ENCODE results near the gene YAP1. TPM values are rescaled to one million over a fixed set of nuclear protein-coding genes. Genes with fewer than 3 reads are reported as not detected.
A peak's percentile ranks its signal among the peaks of the same experiment; 100 is the strongest.

Gene YAP1
- total RNA-seq, 4 donors from 2014 or later: 226 to 310 (median 252) TPM

- Histone ChIP-seq H3K27me3 (no peaks in the 10 kb centered on the region), H3K36me3 (no peaks in the 10 kb centered on the region), H3K4me3 (peak overlapping the region; percentile 54), H3K27ac (peak overlapping the region; percentile 94), H3K9me3 (no peaks in the 10 kb centered on the region), H3K4me1 (peaks cover 33% of the 10 kb centered on the region)
- peak; percentile 83 to 90 for DNase-seq (ENCODE audit: low spot score in 2 of 2)
- TF ChIP-seq EP300 (IDR thresholded peaks at IDR 0.05) (no peak), POLR2AphosphoS5 (IDR thresholded peaks at IDR 0.05) (peak in 2 of 3 donors; percentile 13 to 17), POLR2A (IDR thresholded peaks at IDR 0.05) (no peak), CTCF (IDR thresholded peaks at IDR 0.05) (peak in 1 of 2 donors; percentile 61)
- WGBS: 10% methylated on average over 29 of the region's 39 CpGs
These were observed 158.1 kb downstream of the YAP1 start for GRCh38 chr11:102268083-102268984.

GRCh38 chr11:102268985-102269470, 158.8 kb downstream of the YAP1 start:
- H3K4me3 ChIP-seq: peak overlapping the region; percentile 54
- H3K27me3 ChIP-seq: no peaks in the 10 kb centered on the region
- H3K4me1 ChIP-seq: peaks cover 33% of the 10 kb centered on the region
- DNase-seq (ENCODE audit: low spot score in 2 of 2): no peak
- no peaks in the 10 kb centered on the region for H3K9me3 ChIP-seq
- H3K27ac ChIP-seq: peak overlapping the region; percentile 94
- WGBS: 13% methylated on average over 6 of the region's 6 CpGs
- H3K36me3 ChIP-seq: no peaks in the 10 kb centered on the region
- TF ChIP-seq EP300 (IDR thresholded peaks at IDR 0.05): no peak
- TF ChIP-seq POLR2AphosphoS5 (IDR thresholded peaks at IDR 0.05): no peak
- no peak for TF ChIP-seq POLR2A (IDR thresholded peaks at IDR 0.05)
- TF ChIP-seq CTCF (IDR thresholded peaks at IDR 0.05): no peak

- no peak overlapping the region for H3K4me3 ChIP-seq
- DNase-seq (ENCODE audit: low spot score in 2 of 2): no peak
- H3K27me3 ChIP-seq: no peaks in the 10 kb centered on the region
- TF ChIP-seq EP300 (IDR thresholded peaks at IDR 0.05) (no peak), CTCF (IDR thresholded peaks at IDR 0.05) (no peak)
- no peaks in the 10 kb centered on the region for H3K9me3 ChIP-seq
- 50% methylated on average over 2 of the region's 2 CpGs for WGBS
- no peaks in the 10 kb centered on the region for H3K36me3 ChIP-seq
- peaks cover 33% of the 10 kb centered on the region for H3K4me1 ChIP-seq
- H3K27ac ChIP-seq: peak overlapping the region; percentile 37
These were observed 159.7 kb downstream of the YAP1 start for GRCh38 chr11:102269927-102270326.

GRCh38 chr11:102272047-102272824, 162.0 kb downstream of the YAP1 start:
- Histone ChIP-seq H3K9me3 (no peaks in the 10 kb centered on the region), H3K36me3 (no peaks in the 10 kb centered on the region), H3K4me1 (peaks cover 46% of the 10 kb centered on the region), H3K27ac (no peak overlapping the region), H3K27me3 (no peaks in the 10 kb centered on the region), H3K4me3 (no peak overlapping the region)
- WGBS: 81% methylated on average over 10 of the region's 10 CpGs
- TF ChIP-seq POLR2AphosphoS5 (IDR thresholded peaks at IDR 0.05) (no peak), EP300 (IDR thresholded peaks at IDR 0.05) (no peak), POLR2A (IDR thresholded peaks at IDR 0.05) (no peak), CTCF (IDR thresholded peaks at IDR 0.05) (no peak)
- DNase-seq (ENCODE audit: low spot score in 2 of 2): no peak

GRCh38 chr11:102274628-102275027, 164.4 kb downstream of the YAP1 start:
- H3K4me1 ChIP-seq: peaks cover 31% of the 10 kb centered on the region
- no peak for DNase-seq (ENCODE audit: low spot score in 2 of 2)

More at GRCh38 chr11:102274628-102275027, 164.4 kb downstream of the YAP1 start:
- no peak overlapping the region for H3K27ac ChIP-seq
- no peak overlapping the region for H3K4me3 ChIP-seq
- H3K9me3 ChIP-seq: no peaks in the 10 kb centered on the region
- no peaks in the 10 kb centered on the region for H3K36me3 ChIP-seq
- H3K27me3 ChIP-seq: no peaks in the 10 kb centered on the region
- no peak for TF ChIP-seq POLR2A (IDR thresholded peaks at IDR 0.05)
- TF ChIP-seq EP300 (IDR thresholded peaks at IDR 0.05): no peak
- TF ChIP-seq CTCF (IDR thresholded peaks at IDR 0.05): no peak
- no peak for TF ChIP-seq POLR2AphosphoS5 (IDR thresholded peaks at IDR 0.05)
- 84% methylated on average over 3 of the region's 3 CpGs for WGBS

All from suprapubic skin (tissue), 4 donors.